Kidney epithelial cell (primary cell): ENCODE results near the gene TARS2. TPM values are rescaled to one million over a fixed set of nuclear protein-coding genes. Genes with fewer than 3 reads are reported as not detected.

Source experiments
- DNase-seq: peaks from one replicate; pipeline ENCODE4 v3.0.0-alpha.2; 2010; ENCODE audit warnings: low read depth
- H3K27me3 ChIP-seq: 2 replicates; pipeline ENCODE4 v1.6.0; 2011; ENCODE audit warnings: low read length; ENCODE audit not compliant: control insufficient read depth, insufficient read depth
- H3K36me3 ChIP-seq: 2 replicates; pipeline ENCODE4 v1.5.1; 2011; ENCODE audit warnings: low read length; ENCODE audit not compliant: control insufficient read depth, insufficient read depth
- H3K4me3 ChIP-seq: 2 replicates; pipeline ENCODE4 v1.5.1; 2011; ENCODE audit warnings: low read depth, mild to moderate bottlenecking, control low read depth, low read length
- CTCF ChIP-seq: IDR thresholded peaks from 2 replicates; pipeline ENCODE4 v1.5.1; 2011; ENCODE audit warnings: mild to moderate bottlenecking, moderate library complexity, low read length, control low read depth, inconsistent platforms; ENCODE audit not compliant: insufficient read depth, poor library complexity, severe bottlenecking
- total RNA-seq: library from RNA; depleted of rRNA; stranded (reverse); fragments of >200 nt; gene quantifications from 2 replicates; pipeline ENCODE4 v1.2.3, GENCODE V29; 2015

The TARS2 gene
- total RNA-seq, 1 donor from 2014 or later: 17.6 TPM

GRCh38 chr1:150477320-150477719 is 9.9 kb upstream of the TARS2 start:
- H3K4me3 ChIP-seq: no peak overlapping the region
- no peaks in the 10 kb centered on the region for H3K27me3 ChIP-seq
- H3K36me3 ChIP-seq: peaks cover under 1% of the 10 kb centered on the region
- DNase-seq: no peak
- TF ChIP-seq CTCF: no peak

- no peaks in the 10 kb centered on the region for H3K27me3 ChIP-seq
- DNase-seq: no peak
- H3K4me3 ChIP-seq: no peak overlapping the region
- no peaks in the 10 kb centered on the region for H3K36me3 ChIP-seq
- no peak for TF ChIP-seq CTCF
These were observed 9.5 kb upstream of the TARS2 start for GRCh38 chr1:150477733-150478132.

- H3K4me3 ChIP-seq: no peak overlapping the region
- no peak for DNase-seq
- H3K27me3 ChIP-seq: no peaks in the 10 kb centered on the region
- no peak for TF ChIP-seq CTCF
- H3K36me3 ChIP-seq: no peaks in the 10 kb centered on the region
These were observed 7.8 kb upstream of the TARS2 start for GRCh38 chr1:150479370-150479769.

- DNase-seq: no peak
- no peak for TF ChIP-seq CTCF
- Histone ChIP-seq H3K27me3 (no peaks in the 10 kb centered on the region), H3K36me3 (no peaks in the 10 kb centered on the region), H3K4me3 (no peak overlapping the region)
These were observed 7.3 kb upstream of the TARS2 start for GRCh38 chr1:150479927-150480352.

- H3K27me3 ChIP-seq: no peaks in the 10 kb centered on the region
- no peak for TF ChIP-seq CTCF
- DNase-seq: no peak
- H3K4me3 ChIP-seq: no peak overlapping the region
- no peaks in the 10 kb centered on the region for H3K36me3 ChIP-seq
These were observed 2.8 kb upstream of the TARS2 start for GRCh38 chr1:150484431-150484830.

GRCh38 chr1:150484861-150485260 is 2.4 kb upstream of the TARS2 start:
- H3K4me3 ChIP-seq: no peak overlapping the region
- H3K36me3 ChIP-seq: no peaks in the 10 kb centered on the region
- peak; percentile 29 for TF ChIP-seq CTCF
- no peaks in the 10 kb centered on the region for H3K27me3 ChIP-seq
- DNase-seq: no peak
